ENCODE data around the gene GSTP1.

DNA sequence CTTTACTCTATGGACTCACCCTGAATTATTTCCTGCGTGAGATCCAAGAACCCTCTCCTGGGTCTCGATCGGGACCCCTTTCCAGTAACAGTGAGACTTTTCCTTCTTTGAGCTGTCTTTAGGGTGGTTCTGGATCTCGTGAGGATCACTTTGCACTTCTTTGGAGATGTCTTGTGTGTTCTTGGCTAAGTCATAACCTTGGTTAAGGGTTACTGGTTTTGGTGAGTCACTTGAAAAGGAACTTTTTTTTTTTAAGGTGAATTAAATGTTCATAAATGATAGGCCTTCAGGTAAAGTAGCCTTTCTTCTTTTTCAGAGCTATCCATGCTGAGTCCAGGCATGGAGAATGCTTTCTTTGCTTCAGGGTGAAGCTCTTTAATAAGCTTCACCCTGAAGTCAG lies 19.4 kb upstream of the GSTP1 start:
- TF ChIP-seq CTCF (IDR thresholded peaks at IDR 0.05) (no peak), POLR2A (IDR thresholded peaks at IDR 0.05) (no peak)
